HEK293T (cell line): ENCODE results near the gene GMPR.

ENCODE experiments used
- BHLHE40 ChIP-seq: fragments of 450-650 bp; IDR thresholded peaks from 2 replicates; pipeline ENCODE4 v1.6.1; 2016; ENCODE audit warnings: mild to moderate bottlenecking, moderate library complexity, borderline replicate concordance
- FOXA1 ChIP-seq: fragments of 450-650 bp; IDR thresholded peaks from 2 replicates; pipeline ENCODE4 v1.6.1; 2016; ENCODE audit warnings: mild to moderate bottlenecking
- FOXK2 ChIP-seq: fragments of 450-650 bp; IDR thresholded peaks from 2 replicates; pipeline ENCODE4 v1.6.1; 2016; ENCODE audit warnings: mild to moderate bottlenecking
- LEF1 ChIP-seq: fragments of 450-650 bp; IDR thresholded peaks from 2 replicates; pipeline ENCODE4 v1.6.1; 2017; ENCODE audit warnings: mild to moderate bottlenecking, borderline replicate concordance
- NFRKB ChIP-seq: fragments of 450-650 bp; IDR thresholded peaks from 2 replicates; pipeline ENCODE4 v1.6.1; 2016; ENCODE audit warnings: mild to moderate bottlenecking, moderate library complexity
- SP1 ChIP-seq: fragments of 450-650 bp; IDR thresholded peaks from 2 replicates; pipeline ENCODE4 v1.6.1; 2017

- TF ChIP-seq SP1, result no peak
- TF ChIP-seq NFRKB, result no peak
- TF ChIP-seq FOXA1, result no peak
- no peak for TF ChIP-seq BHLHE40
- no peak for TF ChIP-seq LEF1
- TF ChIP-seq FOXK2, result no peak
Observed at GRCh38 chr6:16199804-16200203, 38.6 kb upstream of the GMPR start.
